ENCODE data around the gene TNS3. TPM values are rescaled to one million over a fixed set of nuclear protein-coding genes. Genes with fewer than 3 reads are reported as not detected.

Gene TNS3
- total RNA-seq, 1 experiment from 2014 or later = 143 TPM

DNA sequence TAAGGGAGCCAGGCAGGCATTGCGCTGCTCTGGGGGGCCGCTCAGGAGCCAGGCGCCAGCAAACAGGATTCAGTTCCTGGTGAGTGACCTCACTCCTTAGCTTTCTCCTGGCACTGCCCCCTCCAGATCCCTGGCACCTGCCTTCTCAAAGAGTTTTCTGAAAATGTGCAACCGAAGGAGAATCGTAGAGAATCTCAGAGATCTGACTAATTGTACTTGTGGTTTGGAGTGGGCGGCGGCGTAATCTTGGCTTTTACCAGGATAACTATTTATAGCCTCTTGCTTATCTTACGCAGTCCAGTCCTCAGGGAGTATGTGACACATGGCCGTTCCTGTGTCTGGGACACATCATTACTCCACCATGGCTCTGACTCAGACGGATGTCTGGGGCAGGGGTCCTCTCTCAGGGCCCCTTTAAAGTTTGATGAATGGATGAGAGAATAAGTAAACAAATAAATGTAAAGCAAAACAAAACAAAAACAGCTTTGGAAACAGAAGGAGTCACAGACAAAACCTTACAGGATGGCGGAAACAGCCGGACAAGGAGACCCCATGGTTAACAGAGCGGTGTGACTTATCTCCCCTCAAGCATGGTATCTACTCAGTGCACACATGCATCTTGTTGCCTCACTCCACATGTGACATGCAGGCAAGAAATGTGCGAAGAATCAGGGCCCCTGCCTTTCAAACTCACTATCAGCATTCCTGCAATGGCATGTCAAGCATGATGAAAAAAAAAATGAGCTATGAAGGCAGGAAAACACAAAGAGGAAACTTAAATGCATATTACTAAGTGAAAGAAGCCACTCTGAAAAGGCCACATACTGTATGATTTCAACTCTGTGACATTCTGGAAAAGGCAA, 99.7 kb downstream of the TNS3 start:
- H3K9me3 ChIP-seq (ENCODE audit: insufficient read depth, low read depth) = no peaks in the 10 kb centered on the region
- no peak overlapping the region for H2AFZ ChIP-seq
- peak overlapping the region; percentile 15; the same call in 1 of the 2 replicates for H3K4me3 ChIP-seq
- no peak for TF ChIP-seq CTCF (conservative IDR thresholded peaks at IDR 0.05)
- no peak for TF ChIP-seq EZH2 (IDR thresholded peaks at IDR 0.05; ENCODE audit: low read depth)
- no peaks in the 10 kb centered on the region for H3K27me3 ChIP-seq (ENCODE audit: insufficient read depth, low read depth)
- intact Hi-C loops (cut with micrococcal nuclease; ENCODE audit: unreplicated experiment) = loop anchor here (1.0 to 2.0 kb wide), 5 partner anchors 30 to 337 kb away; no protein-coding TSS in a partner anchor
- H3K4me2 ChIP-seq = peak overlapping the region; percentile 62
- no peaks in the 10 kb centered on the region for H3K9me2 ChIP-seq (ENCODE audit: insufficient read depth)
- peaks cover 86% of the 10 kb centered on the region for H3F3A ChIP-seq (ENCODE audit: insufficient read depth, low read depth)
- BruUV-seq (replicated peaks) = no TSS peak
- POLR2A ChIA-PET (ENCODE audit: unreplicated experiment) = interaction anchor here (0.5 to 0.7 kb wide), 7 partner anchors 83 to 610 kb away, joined by 4 to 5 read pairs (median 5); no protein-coding TSS in a partner anchor
- peaks cover 94% of the 10 kb centered on the region for H3K79me2 ChIP-seq (ENCODE audit: low read depth)
- peak overlapping the region; percentile 90 for H3K27ac ChIP-seq
- peaks cover 17% of the 10 kb centered on the region for H3K36me3 ChIP-seq (ENCODE audit: low read depth)
- H4K20me1 ChIP-seq (ENCODE audit: insufficient read depth) = peaks cover 82% of the 10 kb centered on the region
- DNase-seq = peak; percentile 82 to 99
- CTCF ChIA-PET = interaction anchor here (0.8 kb wide), 1 partner anchor 216 kb away, joined by 6 read pairs; no protein-coding TSS in a partner anchor
- H3K4me1 ChIP-seq (replicated peaks; ENCODE audit: insufficient read depth) = peaks cover 85% of the 10 kb centered on the region

GRCh38 chr7:47481541-47482012, 100.3 kb downstream of the TNS3 start:
- DNase-seq = no peak
- Histone ChIP-seq H3K9me2 (ENCODE audit: insufficient read depth) (no peaks in the 10 kb centered on the region), H3K4me1 (replicated peaks; ENCODE audit: insufficient read depth) (peaks cover 90% of the 10 kb centered on the region), H3K4me3 (0 out of 2 replicates have a peak overlapping the region, but pooled peaks have one; percentile 15), H3F3A (ENCODE audit: insufficient read depth, low read depth) (peaks cover 86% of the 10 kb centered on the region), H3K27ac (peak overlapping the region; percentile 90), H3K36me3 (ENCODE audit: low read depth) (peaks cover 23% of the 10 kb centered on the region), H3K4me2 (peak overlapping the region; percentile 62), H3K27me3 (ENCODE audit: insufficient read depth, low read depth) (no peaks in the 10 kb centered on the region), H3K79me2 (ENCODE audit: low read depth) (peaks cover 94% of the 10 kb centered on the region), H4K20me1 (ENCODE audit: insufficient read depth) (peaks cover 80% of the 10 kb centered on the region), H2AFZ (no peak overlapping the region), H3K9me3 (ENCODE audit: insufficient read depth, low read depth) (no peaks in the 10 kb centered on the region)
- intact Hi-C loops (cut with micrococcal nuclease; ENCODE audit: unreplicated experiment) = loop anchor here (1.0 to 2.0 kb wide), 5 partner anchors 31 to 337 kb away; no protein-coding TSS in a partner anchor
- no TSS peak for BruUV-seq (replicated peaks)
- CTCF ChIA-PET = interaction anchor here (0.8 kb wide), 1 partner anchor 215 kb away, joined by 6 read pairs; no protein-coding TSS in a partner anchor
- TF ChIP-seq CTCF (conservative IDR thresholded peaks at IDR 0.05) = no peak
- no peak for TF ChIP-seq EZH2 (IDR thresholded peaks at IDR 0.05; ENCODE audit: low read depth)
- POLR2A ChIA-PET (ENCODE audit: unreplicated experiment) = interaction anchor here (0.6 kb wide), 1 partner anchor 611 kb away, joined by 4 read pairs; no protein-coding TSS in a partner anchor
